GM23248 (cell line): Measurements from ENCODE around the gene OR7G3.

Source experiments
- EZH2 ChIP-seq: fragments of 200-600 bp; sonication (generic); IDR thresholded peaks from 2 replicates; pipeline ENCODE4 v1.6.1; 2018; ENCODE audit warnings: antibody characterized with exemption, mild to moderate bottlenecking; ENCODE audit not compliant: insufficient read depth, poor library complexity, severe bottlenecking
- EZH2phosphoT487 ChIP-seq: fragments of 200-600 bp; sonication (generic); IDR thresholded peaks from 2 replicates; pipeline ENCODE4 v1.6.1; 2018; ENCODE audit warnings: antibody characterized with exemption, moderate library complexity, mild to moderate bottlenecking, low read depth; ENCODE audit not compliant: insufficient read depth

- TF ChIP-seq EZH2 (no peak), EZH2phosphoT487 (no peak)
Measured at GRCh38 chr19:9126900-9127405, at the start of gene OR7G3.
